ENCODE results near the gene EYA2.

EYA2 gene

DNA sequence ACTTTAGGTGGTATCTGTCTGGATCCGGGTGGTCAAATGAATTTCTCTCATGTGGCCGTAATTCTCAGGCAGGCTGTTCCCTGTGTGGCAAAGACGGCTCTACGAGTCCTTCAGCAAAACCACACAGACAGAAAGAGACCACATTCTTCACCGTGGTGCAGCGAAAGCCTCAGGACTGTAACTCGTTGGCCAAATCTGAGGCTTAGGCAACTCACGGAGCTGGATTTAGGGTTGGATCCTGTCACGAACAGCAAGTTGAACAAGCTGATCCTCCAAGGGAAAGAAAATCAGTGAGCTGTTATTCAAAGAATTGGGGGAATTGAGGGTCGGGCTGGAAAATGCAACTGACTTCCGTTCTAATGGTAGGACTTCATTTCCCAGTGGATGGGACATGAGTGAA, 294.4 kb downstream of the EYA2 start:
- Histone ChIP-seq H2BK12ac (ENCODE audit: low read length) (no peak overlapping the region), H3K4ac (ENCODE audit: low read length) (no peak overlapping the region), H3K4me2 (ENCODE audit: insufficient read depth, low read length, poor library complexity, severe bottlenecking) (no peak overlapping the region), H2BK120ac (ENCODE audit: low read depth, low read length) (no peak overlapping the region), H2BK5ac (ENCODE audit: low read length) (no peak overlapping the region), H3K27me3 (ENCODE audit: control insufficient read depth in 3 of 3, insufficient read depth in 3 of 3, low read depth in 1 of 3, low read length in 3 of 3) (no peaks in the 10 kb centered on the region), H3K27ac (replicated peaks; ENCODE audit: low read length) (no peak overlapping the region), H3K14ac (ENCODE audit: low read length) (no peak overlapping the region), H2AK5ac (ENCODE audit: low read depth, low read length) (no peak overlapping the region), H3K4me3 (ENCODE audit: low read length in 2 of 2) (no peak overlapping the region), H3K18ac (ENCODE audit: low read length) (no peak overlapping the region), H3K23ac (ENCODE audit: low read depth, low read length, poor library complexity) (no peak overlapping the region), H3K9me3 (replicated peaks in 1 of 2; ENCODE audit: control insufficient read depth in 2 of 2, insufficient read depth in 1 of 2, low read depth in 1 of 2, low read length in 2 of 2) (no peaks in the 10 kb centered on the region), H2BK15ac (ENCODE audit: low read length) (no peak overlapping the region), H4K91ac (ENCODE audit: low read depth, low read length, poor library complexity) (no peak overlapping the region), H3K9ac (ENCODE audit: low read depth, low read length, poor library complexity) (no peak overlapping the region), H3K79me1 (ENCODE audit: low read depth, low read length) (no peaks in the 10 kb centered on the region), H4K8ac (ENCODE audit: low read depth, low read length) (no peak overlapping the region), H3K36me3 (replicated peaks in 1 of 2; ENCODE audit: control insufficient read depth in 2 of 2, insufficient read depth in 2 of 2, low read length in 2 of 2) (no peaks in the 10 kb centered on the region), H2AFZ (ENCODE audit: low read length) (no peak overlapping the region), H3K4me1 (ENCODE audit: control insufficient read depth in 2 of 2, insufficient read depth in 1 of 2, low read depth in 1 of 2, low read length in 2 of 2) (peaks cover 0 to 3% of the 10 kb centered on the region in 2 donors)
- no peak for DNase-seq (ENCODE audit: low spot score)
- WGBS, 2 donors (ENCODE audit: extremely low coverage in 2 of 2, insufficient read length in 2 of 2, insufficient replicate concordance in 1 of 2) = no CpG with 5 or more reads among the region's 11 CpGs

DNA sequence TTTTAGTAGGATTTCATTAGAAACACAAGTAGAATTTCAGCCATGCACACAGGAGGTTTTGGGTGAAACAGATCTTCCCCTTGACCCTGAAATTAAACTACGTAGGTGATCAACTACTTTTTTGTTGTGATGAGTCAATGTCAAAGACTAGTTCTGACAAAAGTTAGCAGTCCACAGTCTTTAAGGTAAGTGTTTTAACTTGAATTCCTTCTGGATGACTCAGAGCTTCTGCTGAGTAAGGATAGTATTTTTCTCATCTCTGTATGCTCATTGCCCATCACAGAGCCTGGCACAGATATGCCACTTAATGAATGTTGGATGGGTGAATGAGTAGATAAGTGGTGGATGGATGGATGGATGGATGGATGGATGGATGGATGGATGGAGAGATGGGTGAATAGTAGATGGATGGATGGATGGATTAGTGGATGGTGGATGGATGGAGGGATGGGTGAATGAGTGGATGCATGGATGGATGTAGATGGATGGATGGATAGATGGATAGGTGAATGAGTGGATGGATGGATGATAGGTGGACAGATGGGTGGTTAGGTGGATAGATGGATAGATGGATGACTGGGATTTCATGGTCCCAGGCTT, 296.5 kb downstream of the EYA2 start:
- no peak overlapping the region for H2BK12ac ChIP-seq (ENCODE audit: low read length)

DNA sequence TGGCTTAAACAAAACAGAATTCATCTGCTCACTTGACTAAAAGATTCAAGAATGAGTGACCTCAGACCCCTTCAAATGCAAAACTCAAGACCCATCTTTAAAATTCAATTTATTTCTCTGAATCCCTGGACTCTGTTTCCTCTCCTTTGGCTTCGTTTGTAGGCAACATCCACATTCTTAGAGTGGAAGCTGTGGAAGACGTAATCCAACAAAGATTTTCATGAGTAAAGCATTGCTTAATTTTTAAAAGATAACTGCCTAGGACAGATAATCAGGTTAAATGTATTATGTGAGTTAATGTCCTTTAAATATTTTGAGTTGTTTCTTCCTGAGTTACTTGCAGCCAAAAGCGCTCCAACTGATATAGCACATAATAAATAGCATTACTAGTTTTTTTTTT, 297.3 kb downstream of the EYA2 start:
- H3K27ac ChIP-seq (replicated peaks; ENCODE audit: low read length) = no peak overlapping the region
- H2BK15ac ChIP-seq (ENCODE audit: low read length) = no peak overlapping the region
- no peak overlapping the region for H4K91ac ChIP-seq (ENCODE audit: low read depth, low read length, poor library complexity)
- H3K9me3 ChIP-seq (replicated peaks in 1 of 2; ENCODE audit: control insufficient read depth in 2 of 2, insufficient read depth in 1 of 2, low read depth in 1 of 2, low read length in 2 of 2) = no peaks in the 10 kb centered on the region
- H2BK12ac ChIP-seq (ENCODE audit: low read length) = no peak overlapping the region
- H3K9ac ChIP-seq (ENCODE audit: low read depth, low read length, poor library complexity) = no peak overlapping the region
- H2BK120ac ChIP-seq (ENCODE audit: low read depth, low read length) = no peak overlapping the region
- DNase-seq (ENCODE audit: low spot score) = no peak
- no peak overlapping the region for H3K4ac ChIP-seq (ENCODE audit: low read length)
- H3K4me3 ChIP-seq (ENCODE audit: low read length in 2 of 2) = no peak overlapping the region
- H3K4me2 ChIP-seq (ENCODE audit: insufficient read depth, low read length, poor library complexity, severe bottlenecking) = no peak overlapping the region
- no peak overlapping the region for H2BK5ac ChIP-seq (ENCODE audit: low read length)
- no peak overlapping the region for H3K23ac ChIP-seq (ENCODE audit: low read depth, low read length, poor library complexity)
- no peak overlapping the region for H3K14ac ChIP-seq (ENCODE audit: low read length)
- no peak overlapping the region for H2AK5ac ChIP-seq (ENCODE audit: low read depth, low read length)
- no peak overlapping the region for H4K8ac ChIP-seq (ENCODE audit: low read depth, low read length)
- H3K36me3 ChIP-seq (replicated peaks in 1 of 2; ENCODE audit: control insufficient read depth in 2 of 2, insufficient read depth in 2 of 2, low read length in 2 of 2) = no peaks in the 10 kb centered on the region
- H2AFZ ChIP-seq (ENCODE audit: low read length) = no peak overlapping the region
- H3K18ac ChIP-seq (ENCODE audit: low read length) = no peak overlapping the region
- peaks cover 2 to 6% of the 10 kb centered on the region in 2 donors for H3K4me1 ChIP-seq (ENCODE audit: control insufficient read depth in 2 of 2, insufficient read depth in 1 of 2, low read depth in 1 of 2, low read length in 2 of 2)
- H3K27me3 ChIP-seq (ENCODE audit: control insufficient read depth in 3 of 3, insufficient read depth in 3 of 3, low read depth in 1 of 3, low read length in 3 of 3) = peaks cover 0 to 5% (median 0%) of the 10 kb centered on the region in 3 experiments
- H3K79me1 ChIP-seq (ENCODE audit: low read depth, low read length) = no peaks in the 10 kb centered on the region
- WGBS, 2 donors (ENCODE audit: extremely low coverage in 2 of 2, insufficient read length in 2 of 2, insufficient replicate concordance in 1 of 2) = no CpG with 5 or more reads among the region's 3 CpGs

More for the DNA sequence above, 296.5 kb downstream of the EYA2 start:
- WGBS, 2 donors (ENCODE audit: extremely low coverage in 2 of 2, insufficient read length in 2 of 2, insufficient replicate concordance in 1 of 2) = no CpG with 5 or more reads among the region's 1 CpG
- Histone ChIP-seq H2BK15ac (ENCODE audit: low read length) (no peak overlapping the region), H3K14ac (ENCODE audit: low read length) (no peak overlapping the region), H3K79me1 (ENCODE audit: low read depth, low read length) (no peaks in the 10 kb centered on the region), H2BK5ac (ENCODE audit: low read length) (no peak overlapping the region), H3K4me3 (ENCODE audit: low read length in 2 of 2) (no peak overlapping the region), H3K27ac (replicated peaks; ENCODE audit: low read length) (no peak overlapping the region), H3K9ac (ENCODE audit: low read depth, low read length, poor library complexity) (no peak overlapping the region), H3K36me3 (replicated peaks in 1 of 2; ENCODE audit: control insufficient read depth in 2 of 2, insufficient read depth in 2 of 2, low read length in 2 of 2) (no peaks in the 10 kb centered on the region), H4K91ac (ENCODE audit: low read depth, low read length, poor library complexity) (no peak overlapping the region), H4K8ac (ENCODE audit: low read depth, low read length) (no peak overlapping the region), H3K4me2 (ENCODE audit: insufficient read depth, low read length, poor library complexity, severe bottlenecking) (no peak overlapping the region), H2BK120ac (ENCODE audit: low read depth, low read length) (no peak overlapping the region), H3K23ac (ENCODE audit: low read depth, low read length, poor library complexity) (no peak overlapping the region), H3K18ac (ENCODE audit: low read length) (no peak overlapping the region), H3K9me3 (replicated peaks in 1 of 2; ENCODE audit: control insufficient read depth in 2 of 2, insufficient read depth in 1 of 2, low read depth in 1 of 2, low read length in 2 of 2) (no peaks in the 10 kb centered on the region), H3K27me3 (ENCODE audit: control insufficient read depth in 3 of 3, insufficient read depth in 3 of 3, low read depth in 1 of 3, low read length in 3 of 3) (peaks cover 0 to 5% (median 0%) of the 10 kb centered on the region in 3 experiments), H3K4ac (ENCODE audit: low read length) (no peak overlapping the region), H2AK5ac (ENCODE audit: low read depth, low read length) (no peak overlapping the region), H3K4me1 (ENCODE audit: control insufficient read depth in 2 of 2, insufficient read depth in 1 of 2, low read depth in 1 of 2, low read length in 2 of 2) (peaks cover 0 to 3% of the 10 kb centered on the region in 2 donors), H2AFZ (ENCODE audit: low read length) (no peak overlapping the region)
- DNase-seq (ENCODE audit: low spot score) = no peak

DNA sequence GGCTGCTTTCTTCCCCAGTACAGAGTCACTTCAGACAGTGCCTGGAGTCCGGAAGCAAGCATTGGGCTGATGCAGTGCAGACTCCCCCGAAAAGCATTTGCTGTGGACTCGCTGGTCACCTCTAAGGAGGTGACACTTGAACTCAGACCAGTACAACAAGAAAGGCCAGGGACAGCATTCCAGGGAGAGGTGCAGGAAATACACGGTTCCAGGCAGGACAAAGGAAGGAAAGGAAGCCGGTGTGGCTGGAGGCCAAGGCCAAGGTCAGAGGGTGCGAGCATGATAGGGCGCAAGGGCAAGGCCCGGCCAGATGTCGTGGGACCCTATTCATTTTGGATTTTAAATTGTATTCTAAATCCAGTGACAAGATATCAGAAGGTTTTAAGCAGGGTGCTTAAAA, 300.9 kb downstream of the EYA2 start:
- no peaks in the 10 kb centered on the region for H3K9me3 ChIP-seq (replicated peaks in 1 of 2; ENCODE audit: control insufficient read depth in 2 of 2, insufficient read depth in 1 of 2, low read depth in 1 of 2, low read length in 2 of 2)
- H2BK5ac ChIP-seq (ENCODE audit: low read length) = no peak overlapping the region
- H3K27ac ChIP-seq (replicated peaks; ENCODE audit: low read length) = no peak overlapping the region
- H2BK120ac ChIP-seq (ENCODE audit: low read depth, low read length) = no peak overlapping the region
- H2AK5ac ChIP-seq (ENCODE audit: low read depth, low read length) = no peak overlapping the region
- H4K91ac ChIP-seq (ENCODE audit: low read depth, low read length, poor library complexity) = no peak overlapping the region
- peak overlapping the region in 1 of 2 donors; percentile 19 for H3K4me3 ChIP-seq (ENCODE audit: low read length in 2 of 2)
- peaks cover 0 to 5% (median 0%) of the 10 kb centered on the region in 3 experiments for H3K27me3 ChIP-seq (ENCODE audit: control insufficient read depth in 3 of 3, insufficient read depth in 3 of 3, low read depth in 1 of 3, low read length in 3 of 3)
- H3K14ac ChIP-seq (ENCODE audit: low read length) = no peak overlapping the region
- peak overlapping the region; percentile 10 for H2AFZ ChIP-seq (ENCODE audit: low read length)
- no CpG with 5 or more reads among the region's 9 CpGs for WGBS, 2 donors (ENCODE audit: extremely low coverage in 2 of 2, insufficient read length in 2 of 2, insufficient replicate concordance in 1 of 2)
- H3K4me1 ChIP-seq (ENCODE audit: control insufficient read depth in 2 of 2, insufficient read depth in 1 of 2, low read depth in 1 of 2, low read length in 2 of 2) = peaks cover 2 to 3% of the 10 kb centered on the region in 2 donors
- H3K4ac ChIP-seq (ENCODE audit: low read length) = no peak overlapping the region
- H3K23ac ChIP-seq (ENCODE audit: low read depth, low read length, poor library complexity) = no peak overlapping the region
- H3K36me3 ChIP-seq (replicated peaks in 1 of 2; ENCODE audit: control insufficient read depth in 2 of 2, insufficient read depth in 2 of 2, low read length in 2 of 2) = no peaks in the 10 kb centered on the region
- no peak overlapping the region for H2BK15ac ChIP-seq (ENCODE audit: low read length)
- no peaks in the 10 kb centered on the region for H3K79me1 ChIP-seq (ENCODE audit: low read depth, low read length)
- DNase-seq (ENCODE audit: low spot score) = no peak
- H3K18ac ChIP-seq (ENCODE audit: low read length) = no peak overlapping the region
- H3K4me2 ChIP-seq (ENCODE audit: insufficient read depth, low read length, poor library complexity, severe bottlenecking) = no peak overlapping the region
- H2BK12ac ChIP-seq (ENCODE audit: low read length) = no peak overlapping the region
- no peak overlapping the region for H3K9ac ChIP-seq (ENCODE audit: low read depth, low read length, poor library complexity)
- H4K8ac ChIP-seq (ENCODE audit: low read depth, low read length) = no peak overlapping the region

Measured in neuronal stem cell (in vitro differentiated cells).